H1 (cell line): ENCODE results near the gene MAGEA9B.
"Not testable (repeated sequence)": the region's sequence is repeated elsewhere in the genome, so short reads cannot be mapped to it uniquely, and the experiment has no call there.

Source experiments
- GABPA ChIP-seq: IDR thresholded peaks from 2 replicates; pipeline ENCODE4 v1.6.1; 2011; ENCODE audit warnings: mild to moderate bottlenecking, low read length, moderate library complexity, borderline replicate concordance; ENCODE audit not compliant: insufficient read depth
- POLR2A ChIP-seq, 2 experiments: IDR thresholded peaks; 1 replicate in 1 of 2; 2 replicates in 1 of 2; pipeline ENCODE4 v1.6.1; 2011; ENCODE audit warnings: low read depth in 2 of 2, low read length in 2 of 2, mild to moderate bottlenecking in 2 of 2; ENCODE audit errors: control extremely low read depth in 1 of 2
- SRF ChIP-seq: IDR thresholded peaks from 2 replicates; pipeline ENCODE4 v1.6.1; 2011; ENCODE audit warnings: mild to moderate bottlenecking, low read depth, low read length, moderate library complexity
- TF ChIP-seq, protein P1 (sequence below), 3 experiments: IDR thresholded peaks; 1 replicate in 2 of 3; 2 replicates in 1 of 3; pipeline versions ENCODE4 v1.5.1 to v1.6.1; 2011; ENCODE audit warnings: low read length in 3 of 3, mild to moderate bottlenecking in 3 of 3, inconsistent platforms in 2 of 3, low read depth in 1 of 3, moderate library complexity in 1 of 3; ENCODE audit not compliant: insufficient read depth in 1 of 3; ENCODE audit errors: control extremely low read depth in 1 of 3

DNA sequence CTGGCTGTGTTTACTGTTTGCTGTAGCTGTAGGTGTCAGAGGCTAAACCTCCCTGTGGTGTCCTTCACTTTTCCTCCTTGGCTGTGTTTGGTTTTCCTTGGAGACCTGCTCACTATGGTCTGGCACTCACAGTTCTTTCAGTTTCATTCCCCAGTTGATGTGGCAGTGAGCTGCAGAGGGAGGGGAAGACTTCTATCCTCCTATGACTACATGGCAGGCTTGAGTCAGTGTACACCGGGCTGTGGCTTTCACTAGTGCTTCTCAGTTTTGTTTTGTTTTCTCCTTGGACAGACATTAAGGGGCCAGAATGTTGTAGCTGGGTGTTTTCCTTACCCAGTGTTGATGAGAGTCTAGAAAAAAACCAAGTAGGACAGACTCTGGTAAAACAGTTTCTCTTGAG, 13.8 kb downstream of the MAGEA9B start:
- TF ChIP-seq, protein P1, sequence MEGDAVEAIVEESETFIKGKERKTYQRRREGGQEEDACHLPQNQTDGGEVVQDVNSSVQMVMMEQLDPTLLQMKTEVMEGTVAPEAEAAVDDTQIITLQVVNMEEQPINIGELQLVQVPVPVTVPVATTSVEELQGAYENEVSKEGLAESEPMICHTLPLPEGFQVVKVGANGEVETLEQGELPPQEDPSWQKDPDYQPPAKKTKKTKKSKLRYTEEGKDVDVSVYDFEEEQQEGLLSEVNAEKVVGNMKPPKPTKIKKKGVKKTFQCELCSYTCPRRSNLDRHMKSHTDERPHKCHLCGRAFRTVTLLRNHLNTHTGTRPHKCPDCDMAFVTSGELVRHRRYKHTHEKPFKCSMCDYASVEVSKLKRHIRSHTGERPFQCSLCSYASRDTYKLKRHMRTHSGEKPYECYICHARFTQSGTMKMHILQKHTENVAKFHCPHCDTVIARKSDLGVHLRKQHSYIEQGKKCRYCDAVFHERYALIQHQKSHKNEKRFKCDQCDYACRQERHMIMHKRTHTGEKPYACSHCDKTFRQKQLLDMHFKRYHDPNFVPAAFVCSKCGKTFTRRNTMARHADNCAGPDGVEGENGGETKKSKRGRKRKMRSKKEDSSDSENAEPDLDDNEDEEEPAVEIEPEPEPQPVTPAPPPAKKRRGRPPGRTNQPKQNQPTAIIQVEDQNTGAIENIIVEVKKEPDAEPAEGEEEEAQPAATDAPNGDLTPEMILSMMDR (IDR thresholded peaks at IDR 0.05; ENCODE audit: control extremely low read depth in 1 of 3, insufficient read depth in 1 of 3, low read depth in 1 of 3, low read length in 3 of 3), result not testable (repeated sequence)
- TF ChIP-seq SRF; GABPA; POLR2A (IDR thresholded peaks at IDR 0.05; ENCODE audit: control extremely low read depth in 1 of 2, low read depth in 2 of 2, low read length in 2 of 2): not testable (repeated sequence)
